IMR-90 (cell line): ENCODE measurements around the gene MAN2B1. TPM values are rescaled to one million over a fixed set of nuclear protein-coding genes. Genes with fewer than 3 reads are reported as not detected.

Experiments
- ATAC-seq: fragments of 200-7000 bp; cut with Tn5 transposase; 2 replicates; pipeline ENCODE4 v1.9.1; 2020; ENCODE audit warnings: low read depth, mild to moderate bottlenecking, moderate library complexity
- BruUV-seq: library from RNA; stranded (reverse); fragments of 400-500 nt; replicated peaks from 2 replicates; lab custom pipeline; 2021; lab: Mats Ljungman, UMichigan
- CTCF ChIA-PET: fragments of 300-600 bp; formaldehyde crosslinking; extraction: SDS; loops from one replicate; lab custom pipeline; 2021; ENCODE audit warnings: antibody characterized with exemption; lab: Yijun Ruan, JAX
- POLR2A ChIA-PET: fragments of 300-600 bp; sonication (Branson Sonifier 250); formaldehyde crosslinking; loops from one replicate; lab custom pipeline; 2022; ENCODE audit warnings: antibody characterized with exemption; ENCODE audit not compliant: unreplicated experiment; lab: Charles Lee
- DNase-seq: peaks from one replicate; pipeline ENCODE4 v3.0.0; 2013
- H2AFZ ChIP-seq: replicated peaks from 2 replicates; pipeline ENCODE3; 2013; ENCODE audit warnings: low read length, mild to moderate bottlenecking; ENCODE audit not compliant: poor library complexity
- H2AK5ac ChIP-seq: 2 replicates; pipeline ENCODE4 v1.6.1; 2013; ENCODE audit warnings: low read depth, low read length, inconsistent platforms
- H2AK9ac ChIP-seq: replicated peaks from 2 replicates; pipeline ENCODE3; 2013; ENCODE audit warnings: mild to moderate bottlenecking, low read depth, low read length, moderate library complexity; ENCODE audit not compliant: poor library complexity
- H2BK120ac ChIP-seq: 2 replicates; pipeline ENCODE4 v1.6.1; 2013; ENCODE audit warnings: low read depth, low read length, inconsistent platforms
- H2BK15ac ChIP-seq: 3 replicates; pipeline ENCODE4 v1.6.1; 2013; ENCODE audit warnings: low read depth, low read length, inconsistent platforms
- H2BK20ac ChIP-seq: 2 replicates; pipeline ENCODE4 v1.6.1; 2013; ENCODE audit warnings: low read depth, mild to moderate bottlenecking, inconsistent platforms, low read length, moderate library complexity
- H2BK5ac ChIP-seq: 2 replicates; pipeline ENCODE4 v1.6.1; 2013; ENCODE audit warnings: mild to moderate bottlenecking, low read depth, low read length, inconsistent platforms; ENCODE audit not compliant: poor library complexity, severe bottlenecking
- H3K14ac ChIP-seq: replicated peaks from 2 replicates; pipeline ENCODE4 v1.6.1; 2013; ENCODE audit warnings: low read depth, low read length, inconsistent platforms
- H3K18ac ChIP-seq: 2 replicates; pipeline ENCODE4 v1.6.1; 2013; ENCODE audit warnings: low read depth, low read length, control low read depth
- H3K23ac ChIP-seq: 2 replicates; pipeline ENCODE4 v1.6.1; 2013; ENCODE audit warnings: low read depth, low read length, inconsistent platforms
- H3K27ac ChIP-seq: 2 replicates; pipeline ENCODE4 v1.5.1; 2013; ENCODE audit warnings: mild to moderate bottlenecking, control low read depth, low read length; ENCODE audit not compliant: insufficient read depth
- H3K27me3 ChIP-seq: 2 replicates; pipeline ENCODE4 v1.6.1; 2013; ENCODE audit warnings: low read length; ENCODE audit not compliant: control insufficient read depth, insufficient read depth
- H3K36me3 ChIP-seq: 2 replicates; pipeline ENCODE4 v1.6.1; 2013; ENCODE audit warnings: low read length, mixed read lengths; ENCODE audit not compliant: control insufficient read depth, insufficient read depth
- H3K4ac ChIP-seq: 2 replicates; pipeline ENCODE4 v1.6.1; 2013; ENCODE audit warnings: low read depth, low read length, inconsistent platforms
- H3K4me1 ChIP-seq: 2 replicates; pipeline ENCODE4 v1.6.1; 2013; ENCODE audit warnings: low read length, mixed read lengths; ENCODE audit not compliant: control insufficient read depth, insufficient read depth
- H3K4me2 ChIP-seq: 2 replicates; pipeline ENCODE4 v1.6.1; 2013; ENCODE audit warnings: low read depth, mild to moderate bottlenecking, control low read depth, low read length, moderate library complexity
- H3K4me3 ChIP-seq: 2 replicates; pipeline ENCODE4 v1.5.1; 2013; ENCODE audit warnings: low read depth, mild to moderate bottlenecking, control low read depth, low read length, moderate library complexity; ENCODE audit not compliant: insufficient read depth
- H3K56ac ChIP-seq: 2 replicates; pipeline ENCODE4 v1.6.1; 2013; ENCODE audit warnings: low read length, inconsistent platforms; ENCODE audit not compliant: insufficient read depth; ENCODE audit errors: extremely low read depth
- H3K79me1 ChIP-seq, 2 experiments: 2 replicates each; pipeline ENCODE4 v1.6.1; 2013; ENCODE audit warnings: low read length in 2 of 2, inconsistent platforms in 1 of 2, low read depth in 1 of 2
- H3K9ac ChIP-seq: 2 replicates; pipeline ENCODE4 v1.6.1; 2013; ENCODE audit warnings: low read depth, low read length, control low read depth
- H3K9me1 ChIP-seq: 2 replicates; pipeline ENCODE4 v1.6.1; 2013; ENCODE audit warnings: low read length, inconsistent platforms; ENCODE audit not compliant: insufficient read depth
- H3K9me3 ChIP-seq: 2 replicates; pipeline ENCODE4 v1.6.1; 2013; ENCODE audit warnings: low read length; ENCODE audit not compliant: control insufficient read depth, insufficient read depth
- H4K20me1 ChIP-seq: 2 replicates; pipeline ENCODE4 v1.6.1; 2013; ENCODE audit warnings: low read length, inconsistent platforms; ENCODE audit not compliant: insufficient read depth
- H4K5ac ChIP-seq: 2 replicates; pipeline ENCODE4 v1.6.1; 2013; ENCODE audit warnings: mild to moderate bottlenecking, low read depth, low read length, control low read depth
- H4K8ac ChIP-seq, 2 experiments: 2 replicates each; pipeline ENCODE4 v1.6.1; 2013; ENCODE audit warnings: low read depth in 2 of 2, low read length in 2 of 2, control low read depth in 1 of 2, inconsistent platforms in 1 of 2
- H4K91ac ChIP-seq: 2 replicates; pipeline ENCODE4 v1.6.1; 2013; ENCODE audit warnings: low read depth, low read length, inconsistent platforms; ENCODE audit not compliant: insufficient read depth
- CEBPB ChIP-seq: IDR thresholded peaks from 2 replicates; pipeline ENCODE4 v1.6.1; 2012; ENCODE audit warnings: low read depth, low read length, improper control_type of control experiment
- FOS ChIP-seq: fragments of 150-350 bp; IDR thresholded peaks from 2 replicates; pipeline ENCODE4 v1.6.1; 2016; ENCODE audit warnings: low read depth, low read length
- WGBS, 2 experiments: methylation state at CpG; one replicate each; pipeline versions ENCODE4 v1.1.5 to v1.1.7; 2013; ENCODE audit warnings: missing lambda C conversion rate in 2 of 2; ENCODE audit not compliant: insufficient read length in 1 of 2; ENCODE audit errors: extremely low coverage in 2 of 2; 5-methylcytosine and 5-hydroxymethylcytosine counted together
- dilution Hi-C: fragments of 300-500 bp; cut with HindIII; formaldehyde crosslinking; loops from one replicate; pipeline ENCODE4 v1.14.3; 2018; ENCODE audit warnings: low sequenced_read_pairs; ENCODE audit not compliant: unreplicated experiment
- in situ Hi-C: fragments of 300-500 bp; cut with MboI; formaldehyde crosslinking; loops from 3 replicates; pipeline ENCODE4 v1.14.3; 2019; ENCODE audit warnings: low sequenced_read_pairs, inconsistent platforms, mixed read lengths
- intact Hi-C: fragments of 100-400 bp; cut with micrococcal nuclease; formaldehyde crosslinking; loops from 2 replicates; pipeline ENCODE4 v1.10.0; 2022
- polyA plus RNA-seq, 3 experiments: library from polyadenylated mRNA; depleted of rRNA; stranded (reverse); fragments of >200 nt; gene quantifications; 2 replicates each; pipeline ENCODE4 v1.2.3, GENCODE V29; 2012; ENCODE audit warnings: low replicate concordance in 1 of 3
- total RNA-seq: library from RNA; depleted of rRNA; stranded (reverse); fragments of >200 nt; gene quantifications from 2 replicates; pipeline ENCODE4 v1.2.3, GENCODE V29; 2012

The MAN2B1 gene
- total and polyA plus RNA-seq, 2 of the 4 experiments (the other 2 are of a cell fraction), result 10.4 to 55.4 TPM

DNA sequence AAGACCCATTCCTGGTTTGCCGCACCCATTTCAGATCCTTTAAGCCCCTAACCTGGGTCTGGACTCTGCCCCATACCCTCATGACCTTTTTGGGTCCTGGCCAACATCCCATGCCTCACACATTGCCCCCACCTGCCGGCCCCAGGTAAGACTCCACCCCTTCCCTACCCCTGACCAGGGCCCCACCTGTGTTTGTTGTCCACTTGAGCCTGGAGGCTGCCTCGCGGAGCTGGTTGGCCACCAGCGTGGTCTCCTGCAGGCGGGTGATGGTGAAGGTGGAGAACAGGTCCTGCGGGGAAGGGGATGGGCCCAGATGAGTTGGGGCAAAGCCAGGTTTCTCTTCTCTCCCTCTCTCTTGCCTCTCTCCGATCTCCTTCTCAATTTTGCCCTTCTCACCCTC, 19.5 kb downstream of the MAN2B1 start:
- no peak overlapping the region for H4K91ac ChIP-seq
- H2AK5ac ChIP-seq, result no peak overlapping the region
- no peak overlapping the region for H2BK20ac ChIP-seq
- POLR2A ChIA-PET, result no interaction called here
- H3K18ac ChIP-seq, result no peak overlapping the region
- WGBS, 2 experiments, result 70% methylated on average over 2 of the region's 8 CpGs; no CpG with 5 or more reads in 1 of the 2 experiments
- no peak overlapping the region for H3K9ac ChIP-seq
- H3K27ac ChIP-seq, result no peak overlapping the region
- ATAC-seq (no peak), DNase-seq (no peak)
- no peak overlapping the region for H2BK120ac ChIP-seq
- H3K23ac ChIP-seq, result no peak overlapping the region
- CTCF ChIA-PET, result no interaction called here
- H3K56ac ChIP-seq, result no peak overlapping the region
- H3K79me1 ChIP-seq, result no peaks in the 10 kb centered on the region
- no peak overlapping the region for H3K4me2 ChIP-seq
- no peak overlapping the region for H2BK5ac ChIP-seq
- H3K27me3 ChIP-seq, result no peaks in the 10 kb centered on the region
- intact Hi-C loops (no loop called here), dilution Hi-C loops (no loop called here), in situ Hi-C loops (no loop called here)
- H3K4me3 ChIP-seq, result no peak overlapping the region
- H3K9me3 ChIP-seq, result no peaks in the 10 kb centered on the region
- H2AFZ ChIP-seq, result no peak overlapping the region
- no TSS peak for BruUV-seq
- H3K9me1 ChIP-seq, result 0 out of 2 replicates have a peak, but pooled peaks cover 3% of the 10 kb centered on the region
- H3K36me3 ChIP-seq, result peaks cover 4% of the 10 kb centered on the region; the same call in 1 of the 2 replicates
- H3K4me1 ChIP-seq, result 0 out of 2 replicates have a peak, but pooled peaks cover 2% of the 10 kb centered on the region
- H4K5ac ChIP-seq, result no peak overlapping the region
- no peak for TF ChIP-seq CEBPB
- TF ChIP-seq FOS, result no peak
- no peak overlapping the region for H4K8ac ChIP-seq
- H2BK15ac ChIP-seq, result no peak overlapping the region
- H2AK9ac ChIP-seq, result no peak overlapping the region
- H3K4ac ChIP-seq, result no peak overlapping the region
- no peak overlapping the region for H3K14ac ChIP-seq
- H4K20me1 ChIP-seq, result no peaks in the 10 kb centered on the region
